Mesothelial cell of epicardium (in vitro differentiated cells): Measurements from ENCODE around the gene C8G. TPM values are rescaled to one million over a fixed set of nuclear protein-coding genes. Genes with fewer than 3 reads are reported as not detected.

Experiments used
- DNase-seq, 2 experiments: peaks; one replicate each; pipeline ENCODE4 v3.0.0; 2021; ENCODE audit warnings: low spot score in 2 of 2; ENCODE audit not compliant: unreplicated experiment in 2 of 2
- H3K27ac Mint-ChIP-seq: 2 replicates; pipeline ENCODE4 v1.8.0; 2021; ENCODE audit warnings: mixed read lengths
- H3K27me3 Mint-ChIP-seq: 2 replicates; pipeline ENCODE4 v1.8.0; 2021; ENCODE audit warnings: low read depth, mixed read lengths
- H3K36me3 Mint-ChIP-seq: 2 replicates; pipeline ENCODE4 v1.8.0; 2021; ENCODE audit warnings: mixed read lengths
- H3K4me1 Mint-ChIP-seq: 2 replicates; pipeline ENCODE4 v1.8.0; 2021; ENCODE audit warnings: mixed read lengths
- H3K4me3 Mint-ChIP-seq: 2 replicates; pipeline ENCODE4 v1.8.0; 2021; ENCODE audit warnings: mild to moderate bottlenecking, moderate library complexity, mixed read lengths
- H3K9me3 Mint-ChIP-seq: 2 replicates; pipeline ENCODE4 v1.8.0; 2021; ENCODE audit warnings: mixed read lengths
- total RNA-seq: library from RNA; stranded (reverse); gene quantifications from 3 replicates; pipeline ENCODE4 v1.2.1, GENCODE V29; 2021
- TF ChIP-seq, protein P1 (sequence below): fragments of 200-600 bp; sonication (generic); IDR thresholded peaks from one replicate; pipeline ENCODE4 v1.5.0; 2021; ENCODE audit warnings: antibody characterized with exemption; ENCODE audit not compliant: unreplicated experiment

The C8G gene
- total RNA-seq, 1 donor from 2014 or later: 1.5 TPM

DNA sequence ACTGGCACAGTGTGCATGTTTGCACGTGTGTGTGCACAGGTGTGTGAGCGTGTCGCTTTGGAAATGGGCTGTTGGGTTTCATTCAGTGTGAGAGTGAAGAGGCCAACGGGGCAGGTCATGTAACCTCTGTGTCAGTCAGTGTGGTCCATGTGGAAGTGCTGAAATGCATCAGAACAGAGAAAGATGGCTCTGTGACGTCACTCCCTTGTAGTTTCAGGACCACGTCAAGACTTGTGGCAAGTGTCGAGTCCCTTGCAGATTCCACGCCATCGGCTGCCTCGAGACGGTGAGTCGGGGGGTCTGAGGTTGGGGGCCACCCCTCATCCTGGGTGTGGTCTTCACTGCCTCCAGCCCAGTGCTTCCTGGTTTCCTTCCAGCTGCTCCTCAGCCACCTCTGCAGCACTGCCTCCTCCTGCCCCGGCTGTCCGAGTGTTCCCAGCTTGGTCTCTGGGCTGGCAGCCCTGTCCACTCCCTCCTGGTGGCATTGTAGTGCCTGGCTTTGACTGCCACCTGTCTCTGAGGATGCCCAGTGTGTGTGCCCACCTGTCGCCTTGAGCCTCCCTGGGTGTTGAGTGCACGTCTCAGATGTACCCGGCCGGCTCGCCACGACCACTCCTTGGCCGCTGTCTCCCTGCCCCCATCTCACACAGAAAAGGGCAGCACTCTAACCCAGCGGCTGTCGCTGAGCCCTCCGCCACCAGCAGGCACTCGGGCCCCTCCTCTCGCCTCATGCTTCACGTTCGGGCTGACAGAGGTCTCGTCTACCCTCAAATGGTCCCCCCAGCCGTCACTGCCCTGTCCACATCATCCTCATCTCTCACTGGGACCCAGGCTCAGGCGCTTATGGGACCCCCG, 28.5 kb upstream of the C8G start:
- no peaks in the 10 kb centered on the region for H3K4me1 Mint-ChIP-seq
- DNase-seq: no peak
- H3K9me3 Mint-ChIP-seq: no peaks in the 10 kb centered on the region
- no peaks in the 10 kb centered on the region for H3K27me3 Mint-ChIP-seq
- TF ChIP-seq, protein P1, sequence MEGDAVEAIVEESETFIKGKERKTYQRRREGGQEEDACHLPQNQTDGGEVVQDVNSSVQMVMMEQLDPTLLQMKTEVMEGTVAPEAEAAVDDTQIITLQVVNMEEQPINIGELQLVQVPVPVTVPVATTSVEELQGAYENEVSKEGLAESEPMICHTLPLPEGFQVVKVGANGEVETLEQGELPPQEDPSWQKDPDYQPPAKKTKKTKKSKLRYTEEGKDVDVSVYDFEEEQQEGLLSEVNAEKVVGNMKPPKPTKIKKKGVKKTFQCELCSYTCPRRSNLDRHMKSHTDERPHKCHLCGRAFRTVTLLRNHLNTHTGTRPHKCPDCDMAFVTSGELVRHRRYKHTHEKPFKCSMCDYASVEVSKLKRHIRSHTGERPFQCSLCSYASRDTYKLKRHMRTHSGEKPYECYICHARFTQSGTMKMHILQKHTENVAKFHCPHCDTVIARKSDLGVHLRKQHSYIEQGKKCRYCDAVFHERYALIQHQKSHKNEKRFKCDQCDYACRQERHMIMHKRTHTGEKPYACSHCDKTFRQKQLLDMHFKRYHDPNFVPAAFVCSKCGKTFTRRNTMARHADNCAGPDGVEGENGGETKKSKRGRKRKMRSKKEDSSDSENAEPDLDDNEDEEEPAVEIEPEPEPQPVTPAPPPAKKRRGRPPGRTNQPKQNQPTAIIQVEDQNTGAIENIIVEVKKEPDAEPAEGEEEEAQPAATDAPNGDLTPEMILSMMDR: no peak
- no peak overlapping the region for H3K4me3 Mint-ChIP-seq
- no peak overlapping the region for H3K27ac Mint-ChIP-seq
- peaks cover 15% of the 10 kb centered on the region for H3K36me3 Mint-ChIP-seq

DNA sequence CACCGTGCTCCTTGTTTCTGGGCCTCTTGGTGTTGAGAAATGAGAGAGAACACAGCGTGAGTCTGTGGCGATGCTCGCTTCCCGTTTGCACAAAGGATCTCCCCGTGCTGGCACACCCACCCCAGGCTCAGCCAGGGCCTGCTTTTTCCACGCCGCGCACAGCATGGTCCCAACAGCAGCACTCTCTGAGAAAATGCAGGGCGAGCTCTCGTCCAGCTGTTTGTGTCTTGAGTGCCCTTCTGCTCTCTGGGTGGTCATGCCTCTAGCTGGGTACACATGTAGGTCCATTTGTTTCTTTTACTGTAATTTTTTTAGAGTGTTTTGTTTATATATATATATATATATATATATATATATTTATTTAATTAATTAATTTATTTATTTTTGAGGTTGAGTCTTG, 27.1 kb upstream of the C8G start:
- no peaks in the 10 kb centered on the region for H3K4me1 Mint-ChIP-seq
- no peak for DNase-seq
- TF ChIP-seq, protein P1: no peak
- peaks cover 17% of the 10 kb centered on the region for H3K36me3 Mint-ChIP-seq
- H3K4me3 Mint-ChIP-seq: no peak overlapping the region
- no peaks in the 10 kb centered on the region for H3K9me3 Mint-ChIP-seq
- no peaks in the 10 kb centered on the region for H3K27me3 Mint-ChIP-seq
- H3K27ac Mint-ChIP-seq: no peak overlapping the region

DNA sequence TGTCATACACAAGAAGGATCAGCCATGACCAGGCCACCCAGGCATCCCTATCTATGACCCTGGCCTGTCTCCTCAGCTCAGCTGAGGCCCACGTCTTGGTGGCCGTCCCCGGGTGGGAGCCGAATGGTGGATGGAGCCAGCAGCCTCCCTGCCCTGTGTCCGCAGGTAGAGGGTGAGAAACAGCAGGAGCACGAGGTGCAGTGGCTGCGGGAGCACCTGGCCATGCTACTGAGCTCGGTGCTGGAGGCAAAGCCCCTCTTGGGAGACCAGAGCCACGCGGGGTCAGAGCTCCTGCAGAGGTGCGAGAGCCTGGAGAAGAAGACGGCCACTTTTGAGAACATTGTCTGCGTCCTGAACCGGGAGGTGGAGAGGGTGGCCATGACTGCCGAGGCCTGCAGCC, 25.0 kb upstream of the C8G start:
- H3K9me3 Mint-ChIP-seq: no peaks in the 10 kb centered on the region
- TF ChIP-seq, protein P1: no peak
- no peak overlapping the region for H3K27ac Mint-ChIP-seq

DNA sequence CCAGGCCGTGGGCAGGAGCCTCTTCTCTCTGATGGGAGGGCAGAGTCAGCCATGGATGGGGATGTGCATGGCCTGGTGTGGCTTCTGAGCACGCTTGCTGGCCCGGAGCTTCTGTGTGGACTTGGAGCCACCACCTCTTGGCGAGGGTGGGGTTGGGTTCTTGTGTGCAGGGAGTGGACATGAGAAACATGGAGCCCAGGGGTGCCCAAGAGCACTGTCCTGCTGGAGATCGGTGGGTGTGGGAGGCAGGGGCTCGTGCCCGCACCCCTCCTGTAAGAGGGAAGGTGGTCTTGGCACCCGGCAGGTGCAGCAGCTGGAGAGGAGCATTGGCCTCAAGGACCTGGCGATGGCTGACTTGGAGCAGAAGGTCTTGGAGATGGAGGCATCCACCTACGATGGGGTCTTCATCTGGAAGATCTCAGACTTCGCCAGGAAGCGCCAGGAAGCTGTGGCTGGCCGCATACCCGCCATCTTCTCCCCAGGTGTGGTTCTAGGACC, 24.3 kb upstream of the C8G start:
- H3K4me3 Mint-ChIP-seq: no peak overlapping the region
- peak overlapping the region; percentile 16 for H3K27ac Mint-ChIP-seq
- TF ChIP-seq, protein P1: no peak
- H3K36me3 Mint-ChIP-seq: peaks cover 14% of the 10 kb centered on the region
- no peaks in the 10 kb centered on the region for H3K4me1 Mint-ChIP-seq
- H3K27me3 Mint-ChIP-seq: no peaks in the 10 kb centered on the region
- DNase-seq: no peak
- no peaks in the 10 kb centered on the region for H3K9me3 Mint-ChIP-seq

More for the DNA sequence above, 25.0 kb upstream of the C8G start:
- no peaks in the 10 kb centered on the region for H3K27me3 Mint-ChIP-seq
- H3K36me3 Mint-ChIP-seq: peaks cover 15% of the 10 kb centered on the region
- no peaks in the 10 kb centered on the region for H3K4me1 Mint-ChIP-seq
- DNase-seq: no peak
- H3K4me3 Mint-ChIP-seq: no peak overlapping the region

DNA sequence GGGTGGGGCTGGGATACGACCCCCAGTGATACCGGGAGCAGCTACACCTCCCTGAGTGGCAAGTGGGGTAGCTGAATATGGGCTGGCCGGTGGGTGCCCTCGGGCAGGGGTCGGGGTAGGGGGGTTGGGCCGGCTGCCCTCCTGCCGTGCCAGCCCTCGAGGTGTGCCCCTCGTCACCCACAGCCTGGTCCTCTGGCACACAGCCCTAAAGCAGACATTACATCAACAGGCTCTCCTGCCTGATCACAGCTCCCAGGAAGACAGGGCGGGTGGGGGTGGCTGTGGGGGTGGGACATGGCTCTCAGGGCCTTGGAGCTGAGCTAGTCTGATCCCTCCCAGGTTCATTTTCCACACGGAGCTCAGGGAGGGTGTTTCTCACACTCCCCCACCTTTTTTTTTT, 23.7 kb upstream of the C8G start:
- Mint-ChIP-seq H3K4me1 (no peaks in the 10 kb centered on the region), H3K27me3 (no peaks in the 10 kb centered on the region), H3K9me3 (no peaks in the 10 kb centered on the region), H3K27ac (no peak overlapping the region), H3K36me3 (peaks cover 12% of the 10 kb centered on the region), H3K4me3 (no peak overlapping the region)
- no peak for DNase-seq
- TF ChIP-seq, protein P1: no peak
